Activated T-cell treated with anti-CD3 and anti-CD28 coated beads, Interleukin-2, amount 50 U/mL, for 4 hours (primary cell): ENCODE results near the gene CDC20. TPM values are rescaled to one million over a fixed set of nuclear protein-coding genes. Genes with fewer than 3 reads are reported as not detected.
"Not testable (repeated sequence)": the region's sequence is repeated elsewhere in the genome, so short reads cannot be mapped to it uniquely, and the experiment has no call there.

Experiments used
- ATAC-seq, 2 donors: fragments of 200-7000 bp; cut with Tn5 transposase; one replicate each; pipeline ENCODE4 v1.10.0; 2021
- DNase-seq: peaks from one replicate; pipeline ENCODE4 v3.0.0-alpha.2; 2020
- H3K27me3 Mint-ChIP-seq: one replicate; pipeline ENCODE4 v1.8.0; 2021; ENCODE audit warnings: low read depth, mixed read lengths
- H3K36me3 Mint-ChIP-seq: one replicate; pipeline ENCODE4 v1.8.0; 2022; ENCODE audit warnings: mixed read lengths; ENCODE audit not compliant: insufficient read depth
- H3K4me1 Mint-ChIP-seq: one replicate; pipeline ENCODE4 v1.8.0; 2021; ENCODE audit warnings: low read depth, mixed read lengths
- H3K4me3 Mint-ChIP-seq: one replicate; pipeline ENCODE4 v1.8.0; 2021; ENCODE audit warnings: mild to moderate bottlenecking, moderate library complexity, mixed read lengths
- H3K9me3 Mint-ChIP-seq: one replicate; pipeline ENCODE4 v1.8.0; 2021; ENCODE audit warnings: mixed read lengths
- total RNA-seq, 3 donors: library from RNA; stranded (reverse); gene quantifications; one replicate each; pipeline ENCODE4 v1.2.1, GENCODE V29; 2021

Gene CDC20
- total RNA-seq, 3 donors from 2014 or later, result 47.3 to 70.1 (median 60.3) TPM

- peaks cover 14% of the 10 kb centered on the region for H3K36me3 Mint-ChIP-seq
- H3K4me1 Mint-ChIP-seq, result peaks cover 27% of the 10 kb centered on the region
These were observed 1.8 kb downstream of the CDC20 start for GRCh38 chr1:43360616-43361015.

GRCh38 chr1:43363283-43363934, 4.6 kb downstream of the CDC20 start:
- Mint-ChIP-seq H3K27me3 (no peaks in the 10 kb centered on the region), H3K36me3 (peaks cover 16% of the 10 kb centered on the region), H3K4me1 (peaks cover 29% of the 10 kb centered on the region), H3K4me3 (no peak overlapping the region), H3K9me3 (no peaks in the 10 kb centered on the region)
- DNase-seq, result no peak
- ATAC-seq, result no peak

More at GRCh38 chr1:43360616-43361015, 1.8 kb downstream of the CDC20 start:
- DNase-seq (no peak), ATAC-seq (no peak)
- Mint-ChIP-seq H3K4me3 (no peak overlapping the region), H3K9me3 (no peaks in the 10 kb centered on the region), H3K27me3 (no peaks in the 10 kb centered on the region)

- H3K36me3 Mint-ChIP-seq, result peaks cover 16% of the 10 kb centered on the region
- H3K9me3 Mint-ChIP-seq, result no peaks in the 10 kb centered on the region
- no peaks in the 10 kb centered on the region for H3K27me3 Mint-ChIP-seq
- peaks cover 32% of the 10 kb centered on the region for H3K4me1 Mint-ChIP-seq
- DNase-seq (no peak), ATAC-seq (no peak)
- no peak overlapping the region for H3K4me3 Mint-ChIP-seq
These were observed 5.2 kb downstream of the CDC20 start for GRCh38 chr1:43363935-43364525.

DNA sequence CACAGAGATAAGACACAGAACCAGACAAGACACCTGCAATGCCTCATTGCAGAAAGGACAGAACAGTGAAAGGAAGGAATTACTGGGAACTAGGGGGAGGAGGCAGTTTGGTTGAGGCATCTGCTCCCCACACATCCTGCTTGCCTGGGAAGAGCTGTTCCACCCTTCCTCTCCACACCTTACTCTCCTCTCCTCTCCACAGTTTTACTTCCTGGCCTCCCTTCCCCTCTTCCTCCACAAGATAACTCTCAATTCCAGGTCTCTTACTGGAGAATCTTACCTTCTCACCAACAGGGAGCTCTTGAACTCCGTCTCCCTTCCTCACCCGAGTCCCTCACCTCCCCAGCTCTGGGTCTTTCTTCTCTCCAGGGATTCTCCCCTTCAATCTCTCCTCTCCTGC, 6.9 kb downstream of the CDC20 start:
- no peak for ATAC-seq
- H3K36me3 Mint-ChIP-seq, result peaks cover 16% of the 10 kb centered on the region
- H3K27me3 Mint-ChIP-seq, result no peaks in the 10 kb centered on the region
- DNase-seq, result no peak
- peaks cover 26% of the 10 kb centered on the region for H3K4me1 Mint-ChIP-seq
- no peaks in the 10 kb centered on the region for H3K9me3 Mint-ChIP-seq
- H3K4me3 Mint-ChIP-seq, result peak overlapping the region; percentile 90

GRCh38 chr1:43366179-43366578, 7.4 kb downstream of the CDC20 start:
- H3K27me3 Mint-ChIP-seq, result no peaks in the 10 kb centered on the region
- peaks cover 16% of the 10 kb centered on the region for H3K36me3 Mint-ChIP-seq
- H3K4me1 Mint-ChIP-seq, result peaks cover 29% of the 10 kb centered on the region
- ATAC-seq (no peak), DNase-seq (no peak)
- H3K4me3 Mint-ChIP-seq, result peak overlapping the region; percentile 90
- no peaks in the 10 kb centered on the region for H3K9me3 Mint-ChIP-seq

- no peak for DNase-seq
- peak overlapping the region; percentile 90 for H3K4me3 Mint-ChIP-seq
- H3K4me1 Mint-ChIP-seq, result peaks cover 29% of the 10 kb centered on the region
- no peaks in the 10 kb centered on the region for H3K27me3 Mint-ChIP-seq
- peaks cover 16% of the 10 kb centered on the region for H3K36me3 Mint-ChIP-seq
- H3K9me3 Mint-ChIP-seq, result no peaks in the 10 kb centered on the region
- ATAC-seq, result no peak
These were observed 7.8 kb downstream of the CDC20 start for GRCh38 chr1:43366601-43367025.

DNA sequence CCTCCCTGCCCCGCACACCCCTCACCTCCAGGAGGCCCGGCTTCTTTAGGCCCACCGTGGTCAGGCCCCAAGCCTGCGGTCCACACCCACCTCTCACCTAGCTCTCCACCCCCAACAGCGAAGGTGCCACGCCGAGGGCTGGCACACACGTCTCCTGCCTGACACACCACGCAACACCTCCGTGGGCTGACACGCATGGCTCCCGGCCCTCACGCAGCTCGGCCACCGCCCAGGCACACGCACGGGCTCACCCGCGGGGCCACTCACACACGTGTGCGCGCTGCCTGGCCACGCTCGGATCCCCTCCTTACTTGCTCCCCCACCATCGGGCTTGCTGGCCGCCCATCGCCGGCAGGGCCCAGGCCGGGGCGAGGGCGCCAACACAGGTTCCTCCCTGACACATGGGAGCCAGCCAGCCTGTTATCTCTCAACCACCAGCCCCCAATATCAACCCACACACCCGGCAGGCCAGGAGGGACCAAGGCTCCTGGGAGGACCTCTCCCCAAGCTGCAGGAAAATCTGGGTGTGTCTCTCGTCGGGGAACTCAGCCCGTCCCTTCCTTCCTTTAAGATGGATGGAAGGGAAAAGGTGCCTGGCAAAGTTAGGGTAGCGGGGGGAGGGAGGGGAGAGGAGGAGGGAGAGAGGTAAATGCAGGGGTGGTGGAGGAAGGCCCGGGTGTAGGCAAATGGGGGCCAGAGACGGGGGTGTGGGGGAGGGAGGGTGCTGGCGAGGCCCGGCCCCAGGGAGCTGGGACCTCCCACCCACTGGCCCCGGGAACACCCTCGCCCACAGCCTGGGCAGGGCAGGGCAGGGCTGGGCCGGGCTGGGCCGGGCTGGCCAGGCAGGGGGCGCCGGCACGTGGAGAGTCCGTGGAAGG, 8.5 kb downstream of the CDC20 start:
- Mint-ChIP-seq H3K4me1 (peaks cover 29% of the 10 kb centered on the region), H3K36me3 (peaks cover 16% of the 10 kb centered on the region), H3K4me3 (peak overlapping the region; percentile 90), H3K9me3 (no peaks in the 10 kb centered on the region), H3K27me3 (no peaks in the 10 kb centered on the region)
- DNase-seq (no peak), ATAC-seq (peak; percentile 61 to 68)

DNA sequence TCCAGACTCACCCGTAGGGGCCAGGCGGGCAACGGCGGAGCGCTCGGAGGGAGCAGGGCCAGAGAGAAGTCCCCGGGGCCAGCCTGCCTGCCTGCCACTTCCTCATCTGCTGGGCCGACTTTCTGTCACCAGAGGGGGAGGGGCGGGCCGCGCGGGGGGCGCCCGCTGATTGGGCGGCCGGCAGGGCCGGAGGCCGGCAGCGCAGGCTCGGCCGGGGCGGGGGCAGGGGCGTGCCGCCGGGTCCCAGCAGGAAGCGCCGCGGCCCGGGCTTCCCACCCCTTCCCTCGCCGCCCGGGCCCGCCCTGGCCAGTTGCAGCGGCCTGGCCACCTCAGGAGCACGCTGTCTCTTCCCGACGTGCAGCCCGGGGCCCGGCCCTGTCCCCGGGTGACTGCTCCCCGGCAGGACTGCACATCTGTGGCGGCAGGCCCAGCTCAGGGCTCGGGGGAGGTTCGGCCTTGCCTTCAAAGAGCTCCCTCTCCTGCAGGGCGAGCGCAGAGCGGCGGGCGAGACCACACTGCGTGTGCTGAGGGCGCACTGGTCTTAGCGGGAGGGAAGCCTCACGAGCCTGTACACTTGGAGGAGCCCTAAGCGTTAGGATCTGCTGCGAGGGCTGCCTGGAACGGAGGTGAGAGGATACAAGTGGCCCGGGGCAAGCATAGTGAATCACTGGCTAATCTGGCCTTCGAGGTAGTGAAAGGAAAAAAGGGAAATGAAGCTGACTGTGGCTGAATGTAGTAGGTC, 9.3 kb downstream of the CDC20 start, which contains the start of gene ELOVL1:
Gene ELOVL1, minus strand, starts transcription at position 108 of the 742 bp plus-strand sequence. CDS start 2,402 bp downstream, outside the sequence.
- Mint-ChIP-seq H3K36me3 (peaks cover 15% of the 10 kb centered on the region), H3K4me3 (peak within 1 kb of the TSS; percentile 93), H3K4me1 (peaks cover 29% of the 10 kb centered on the region), H3K27me3 (no peaks in the 10 kb centered on the region), H3K9me3 (no peaks in the 10 kb centered on the region)
- DNase-seq (peak; percentile 79), ATAC-seq (peak; percentile 83 to 86)

DNA sequence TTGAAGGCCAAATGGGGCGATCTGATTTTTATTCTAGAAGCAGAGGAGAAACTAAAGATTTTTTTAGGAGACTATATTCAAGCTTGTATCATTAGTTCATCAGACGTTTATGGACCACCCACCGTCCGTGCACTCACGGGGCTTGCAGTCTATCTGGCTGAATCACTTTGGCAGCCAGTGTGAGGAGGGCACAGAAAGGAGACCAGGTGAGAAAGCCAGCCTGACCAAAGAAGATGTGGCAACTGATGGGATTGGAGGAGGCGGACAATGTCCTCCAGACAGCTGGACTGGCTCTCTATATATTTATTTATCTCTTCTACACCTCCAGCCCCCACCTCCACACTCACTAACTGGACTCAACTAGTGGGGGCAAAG, 9.9 kb downstream of the CDC20 start:
- peaks cover 14% of the 10 kb centered on the region for H3K36me3 Mint-ChIP-seq
- peaks cover 29% of the 10 kb centered on the region for H3K4me1 Mint-ChIP-seq
- H3K27me3 Mint-ChIP-seq, result no peaks in the 10 kb centered on the region
- DNase-seq, result no peak
- ATAC-seq, result no peak
- peak overlapping the region; percentile 93 for H3K4me3 Mint-ChIP-seq
- no peaks in the 10 kb centered on the region for H3K9me3 Mint-ChIP-seq

- not testable (repeated sequence) for H3K36me3 Mint-ChIP-seq, H3K9me3 Mint-ChIP-seq, H3K4me3 Mint-ChIP-seq, ATAC-seq, H3K27me3 Mint-ChIP-seq, DNase-seq
- peaks cover 29% of the 10 kb centered on the region for H3K4me1 Mint-ChIP-seq
These were observed 11.0 kb downstream of the CDC20 start for GRCh38 chr1:43369779-43370178.

DNA sequence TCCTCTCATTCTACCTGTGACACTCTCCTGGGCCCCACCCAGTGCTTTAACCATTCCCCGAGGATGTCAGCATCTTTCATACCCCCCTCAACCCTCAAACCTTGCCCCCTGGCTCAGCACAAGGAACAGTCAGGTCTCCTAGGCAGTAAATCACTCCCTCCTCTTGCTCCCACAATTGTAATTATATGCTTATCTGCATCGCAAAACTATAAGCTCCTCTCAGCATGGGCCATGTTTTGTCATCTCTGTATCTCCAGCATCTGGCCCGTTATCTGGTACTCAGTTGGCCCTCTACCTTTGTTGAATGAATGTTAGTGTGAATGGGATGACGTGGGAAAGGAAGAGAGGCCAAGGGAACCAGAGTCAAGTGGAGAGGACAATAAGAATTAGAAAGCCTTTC, 11.8 kb downstream of the CDC20 start:
- no peak for DNase-seq
- Mint-ChIP-seq H3K36me3 (peaks cover 3% of the 10 kb centered on the region), H3K9me3 (no peaks in the 10 kb centered on the region), H3K4me1 (peaks cover 23% of the 10 kb centered on the region), H3K4me3 (no peak overlapping the region), H3K27me3 (no peaks in the 10 kb centered on the region)
- no peak for ATAC-seq

GRCh38 chr1:43372172-43372571, 13.4 kb downstream of the CDC20 start:
- no peaks in the 10 kb centered on the region for H3K9me3 Mint-ChIP-seq
- peaks cover 15% of the 10 kb centered on the region for H3K4me1 Mint-ChIP-seq
- ATAC-seq (no peak), DNase-seq (no peak)
- H3K27me3 Mint-ChIP-seq, result no peaks in the 10 kb centered on the region
- no peaks in the 10 kb centered on the region for H3K36me3 Mint-ChIP-seq
- no peak overlapping the region for H3K4me3 Mint-ChIP-seq

- H3K36me3 Mint-ChIP-seq, result no peaks in the 10 kb centered on the region
- no peaks in the 10 kb centered on the region for H3K27me3 Mint-ChIP-seq
- no peak for ATAC-seq
- H3K9me3 Mint-ChIP-seq, result no peaks in the 10 kb centered on the region
- peaks cover 14% of the 10 kb centered on the region for H3K4me1 Mint-ChIP-seq
- no peak for DNase-seq
- no peak overlapping the region for H3K4me3 Mint-ChIP-seq
These were observed 14.5 kb downstream of the CDC20 start for GRCh38 chr1:43373066-43373940.
